OCI-LY1 (cell line): Measurements from ENCODE around the gene SERPINA5.

Source experiments
- H2AFZ ChIP-seq: fragments of 200-600 bp; sonication (generic), shearing (Covaris generic); 2 replicates; pipeline ENCODE4 v1.6.0; 2014; ENCODE audit warnings: antibody characterized with exemption, mild to moderate bottlenecking, low read length
- H3F3A ChIP-seq: fragments of 200-600 bp; sonication (generic), shearing (Covaris generic); 2 replicates; pipeline ENCODE4 v1.6.0; 2014; ENCODE audit warnings: mild to moderate bottlenecking, antibody characterized with exemption, low read length, moderate library complexity; ENCODE audit not compliant: insufficient read depth
- H3K27ac ChIP-seq: fragments of 200-600 bp; sonication (generic); 2 replicates; pipeline ENCODE4 v1.5.1; 2014; ENCODE audit warnings: low read length, mixed run types, mild to moderate bottlenecking, low read depth; ENCODE audit not compliant: poor library complexity, severe bottlenecking
- H3K27me3 ChIP-seq: fragments of 200-600 bp; sonication (generic); 2 replicates; pipeline ENCODE4 v1.6.0; 2014; ENCODE audit warnings: antibody characterized with exemption, mild to moderate bottlenecking, low read length, moderate library complexity; ENCODE audit not compliant: insufficient read depth
- H3K36me3 ChIP-seq: fragments of 200-600 bp; sonication (generic); 2 replicates; pipeline ENCODE4 v1.6.1; 2014; ENCODE audit warnings: mild to moderate bottlenecking, antibody characterized with exemption, low read length, moderate library complexity, mixed read lengths; ENCODE audit not compliant: insufficient read depth
- H3K4me1 ChIP-seq: fragments of 200-600 bp; sonication (generic); 2 replicates; pipeline ENCODE4 v1.5.1; 2014; ENCODE audit warnings: mild to moderate bottlenecking, low read length, moderate library complexity; ENCODE audit not compliant: insufficient read depth, severe bottlenecking
- H3K4me2 ChIP-seq: fragments of 200-600 bp; sonication (generic), shearing (Covaris generic); 2 replicates; pipeline ENCODE4 v1.6.1; 2014; ENCODE audit warnings: low read length
- H3K4me3 ChIP-seq: fragments of 200-600 bp; sonication (generic); 2 replicates; pipeline ENCODE4 v1.5.1; 2014; ENCODE audit warnings: low read length, low read depth, mild to moderate bottlenecking, mixed read lengths; ENCODE audit not compliant: poor library complexity, severe bottlenecking
- H3K79me2 ChIP-seq: fragments of 200-600 bp; shearing (Covaris generic); 2 replicates; pipeline ENCODE4 v1.6.1; 2016; ENCODE audit warnings: mixed run types, low read length, mixed read lengths; ENCODE audit not compliant: insufficient read depth
- H3K9ac ChIP-seq: fragments of 200-600 bp; sonication (generic), shearing (Covaris generic); 2 replicates; pipeline ENCODE4 v1.6.1; 2014; ENCODE audit warnings: mild to moderate bottlenecking, low read length, mixed read lengths
- H3K9me2 ChIP-seq: fragments of 200-600 bp; sonication (generic), shearing (Covaris generic); 2 replicates; pipeline ENCODE4 v1.6.1; 2014; ENCODE audit warnings: low read depth, mild to moderate bottlenecking, low read length, mixed read lengths
- H3K9me3 ChIP-seq: fragments of 200-600 bp; shearing (Covaris generic); 2 replicates; pipeline ENCODE4 v1.6.1; 2014; ENCODE audit warnings: low read length, mixed read lengths
- H4K20me1 ChIP-seq: fragments of 200-600 bp; sonication (generic), shearing (Covaris generic); 2 replicates; pipeline ENCODE4 v1.6.0; 2016; ENCODE audit warnings: mild to moderate bottlenecking, low read length; ENCODE audit not compliant: insufficient read depth
- EZH2 ChIP-seq: fragments of 200-600 bp; sonication (generic), shearing (Covaris generic); IDR thresholded peaks from 2 replicates; pipeline ENCODE4 v1.8.0; 2017; ENCODE audit warnings: borderline replicate concordance, mixed run types, mild to moderate bottlenecking, antibody characterized with exemption, low read length, moderate library complexity, mixed read lengths
- TF ChIP-seq, protein P1 (sequence below): fragments of 200-600 bp; sonication (generic), shearing (Covaris generic); IDR thresholded peaks from 2 replicates; pipeline ENCODE4 v1.5.1; 2017; ENCODE audit warnings: mild to moderate bottlenecking, antibody characterized with exemption, low read length, moderate library complexity, mixed read lengths

Gene SERPINA5

GRCh38 chr14:94570440-94570839, 10.8 kb upstream of the SERPINA5 start:
- no peaks in the 10 kb centered on the region for H3F3A ChIP-seq
- TF ChIP-seq EZH2 = no peak
- TF ChIP-seq, protein P1, sequence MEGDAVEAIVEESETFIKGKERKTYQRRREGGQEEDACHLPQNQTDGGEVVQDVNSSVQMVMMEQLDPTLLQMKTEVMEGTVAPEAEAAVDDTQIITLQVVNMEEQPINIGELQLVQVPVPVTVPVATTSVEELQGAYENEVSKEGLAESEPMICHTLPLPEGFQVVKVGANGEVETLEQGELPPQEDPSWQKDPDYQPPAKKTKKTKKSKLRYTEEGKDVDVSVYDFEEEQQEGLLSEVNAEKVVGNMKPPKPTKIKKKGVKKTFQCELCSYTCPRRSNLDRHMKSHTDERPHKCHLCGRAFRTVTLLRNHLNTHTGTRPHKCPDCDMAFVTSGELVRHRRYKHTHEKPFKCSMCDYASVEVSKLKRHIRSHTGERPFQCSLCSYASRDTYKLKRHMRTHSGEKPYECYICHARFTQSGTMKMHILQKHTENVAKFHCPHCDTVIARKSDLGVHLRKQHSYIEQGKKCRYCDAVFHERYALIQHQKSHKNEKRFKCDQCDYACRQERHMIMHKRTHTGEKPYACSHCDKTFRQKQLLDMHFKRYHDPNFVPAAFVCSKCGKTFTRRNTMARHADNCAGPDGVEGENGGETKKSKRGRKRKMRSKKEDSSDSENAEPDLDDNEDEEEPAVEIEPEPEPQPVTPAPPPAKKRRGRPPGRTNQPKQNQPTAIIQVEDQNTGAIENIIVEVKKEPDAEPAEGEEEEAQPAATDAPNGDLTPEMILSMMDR = no peak
- H3K9me2 ChIP-seq = no peaks in the 10 kb centered on the region
- no peaks in the 10 kb centered on the region for H4K20me1 ChIP-seq
- no peak overlapping the region for H3K4me2 ChIP-seq
- no peak overlapping the region for H3K27ac ChIP-seq
- no peaks in the 10 kb centered on the region for H3K9me3 ChIP-seq
- H3K9ac ChIP-seq = no peak overlapping the region
- H3K27me3 ChIP-seq = no peaks in the 10 kb centered on the region; the same call in 1 of the 2 replicates
- no peaks in the 10 kb centered on the region for H3K36me3 ChIP-seq
- no peak overlapping the region for H2AFZ ChIP-seq
- no peak overlapping the region for H3K4me3 ChIP-seq
- no peaks in the 10 kb centered on the region for H3K79me2 ChIP-seq
- no peaks in the 10 kb centered on the region for H3K4me1 ChIP-seq

- H3K4me2 ChIP-seq = no peak overlapping the region
- H3K9me2 ChIP-seq = no peaks in the 10 kb centered on the region
- H3K4me1 ChIP-seq = no peaks in the 10 kb centered on the region
- no peak overlapping the region for H3K9ac ChIP-seq
- no peaks in the 10 kb centered on the region for H3F3A ChIP-seq
- H3K9me3 ChIP-seq = no peaks in the 10 kb centered on the region
- H4K20me1 ChIP-seq = no peaks in the 10 kb centered on the region
- H3K36me3 ChIP-seq = no peaks in the 10 kb centered on the region
- H3K4me3 ChIP-seq = no peak overlapping the region
- H3K27ac ChIP-seq = no peak overlapping the region
- TF ChIP-seq, protein P1 = no peak
- no peak for TF ChIP-seq EZH2
- no peaks in the 10 kb centered on the region; the same call in 1 of the 2 replicates for H3K27me3 ChIP-seq
- no peaks in the 10 kb centered on the region for H3K79me2 ChIP-seq
- H2AFZ ChIP-seq = no peak overlapping the region
Measured at GRCh38 chr14:94571395-94571794, 9.8 kb upstream of the SERPINA5 start.

DNA sequence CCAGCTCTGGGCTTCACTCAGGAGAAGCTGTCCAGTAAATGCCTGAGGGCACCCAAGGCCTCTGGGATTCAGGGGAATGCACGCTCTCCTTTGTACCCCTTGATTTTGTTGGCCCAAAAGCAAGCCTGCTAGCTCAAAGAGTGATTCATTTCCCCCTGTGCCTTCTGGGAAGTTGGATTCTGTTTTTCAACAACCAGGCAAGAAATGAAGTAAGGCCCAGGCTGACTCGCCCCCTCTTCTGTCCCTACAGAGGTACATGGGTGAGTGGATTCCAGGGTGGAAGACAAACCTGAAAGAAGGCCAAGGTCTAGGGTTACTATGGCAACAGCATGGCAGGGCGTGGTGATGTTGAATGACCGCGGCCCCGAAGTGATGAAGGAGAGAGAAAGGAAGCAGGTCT, 9.3 kb upstream of the SERPINA5 start:
- H3K27ac ChIP-seq = no peak overlapping the region
- no peak overlapping the region for H3K4me3 ChIP-seq
- H3K4me1 ChIP-seq = no peaks in the 10 kb centered on the region
- no peaks in the 10 kb centered on the region for H4K20me1 ChIP-seq
- no peaks in the 10 kb centered on the region; the same call in 1 of the 2 replicates for H3K27me3 ChIP-seq
- H3K9me3 ChIP-seq = no peaks in the 10 kb centered on the region
- H3K9ac ChIP-seq = no peak overlapping the region
- TF ChIP-seq, protein P1 = no peak
- no peak for TF ChIP-seq EZH2
- H3K4me2 ChIP-seq = no peak overlapping the region
- no peaks in the 10 kb centered on the region for H3K36me3 ChIP-seq
- no peaks in the 10 kb centered on the region for H3K79me2 ChIP-seq
- H2AFZ ChIP-seq = no peak overlapping the region
- no peaks in the 10 kb centered on the region for H3F3A ChIP-seq
- no peaks in the 10 kb centered on the region for H3K9me2 ChIP-seq
